Activated CD4-positive, alpha-beta memory T cell treated with anti-CD3 and anti-CD28 coated beads for 36 hours (primary cell): Measurements from ENCODE around the gene CUEDC1. TPM values are rescaled to one million over a fixed set of nuclear protein-coding genes. Genes with fewer than 3 reads are reported as not detected.

Source experiments
- CTCF ChIA-PET: fragments of 350-600 bp; sonication (Branson Sonifier 250); formaldehyde crosslinking; loops from one replicate; lab custom pipeline; 2021; ENCODE audit warnings: antibody characterized with exemption, inconsistent platforms; lab: Charles Lee
- POLR2A ChIA-PET: fragments of 350-600 bp; sonication (Branson Sonifier 250); formaldehyde crosslinking; loops from one replicate; lab custom pipeline; 2021; ENCODE audit warnings: antibody characterized with exemption; lab: Charles Lee
- DNase-seq: peaks from one replicate; pipeline ENCODE4 v3.0.0-alpha.2; 2020
- H3K27ac Mint-ChIP-seq: one replicate; pipeline ENCODE4 v1.8.0; 2021; ENCODE audit warnings: mixed read lengths
- H3K27me3 Mint-ChIP-seq: one replicate; pipeline ENCODE4 v1.8.0; 2021; ENCODE audit warnings: mixed read lengths
- H3K36me3 Mint-ChIP-seq: one replicate; pipeline ENCODE4 v1.8.0; 2021; ENCODE audit warnings: mixed read lengths
- H3K4me1 Mint-ChIP-seq: one replicate; pipeline ENCODE4 v1.8.0; 2021; ENCODE audit warnings: low read depth, mixed read lengths
- H3K4me3 Mint-ChIP-seq: one replicate; pipeline ENCODE4 v1.8.0; 2021; ENCODE audit warnings: mild to moderate bottlenecking, mixed read lengths
- H3K9me3 Mint-ChIP-seq: one replicate; pipeline ENCODE4 v1.8.0; 2021; ENCODE audit warnings: mixed read lengths
- intact Hi-C: fragments of 100-400 bp; cut with micrococcal nuclease; formaldehyde crosslinking; loops from one replicate; pipeline ENCODE4 v1.15.1; 2023
- total RNA-seq, 2 experiments: library from RNA; stranded (reverse); gene quantifications; one replicate each; pipeline ENCODE4 v1.2.3, GENCODE V29; 2021

The CUEDC1 gene
- total RNA-seq, 2 experiments from 2014 or later, result 0.29 to 0.36 TPM

- Mint-ChIP-seq H3K9me3 (peaks cover 4% of the 10 kb centered on the region), H3K36me3 (no peaks in the 10 kb centered on the region), H3K27ac (no peak overlapping the region), H3K4me1 (peaks cover 6% of the 10 kb centered on the region), H3K4me3 (no peak overlapping the region), H3K27me3 (peaks cover 5% of the 10 kb centered on the region)
- no peak for DNase-seq
- ChIA-PET CTCF (interaction anchor here (0.9 to 1.0 kb wide), 2 partner anchors 25 to 227 kb away, joined by 3 to 4 read pairs; no protein-coding TSS in a partner anchor), POLR2A (no interaction called here)
- intact Hi-C loops, result no loop called here
These were observed 69.9 kb downstream of the CUEDC1 start for GRCh38 chr17:57885148-57885915.

- peaks cover 8% of the 10 kb centered on the region for H3K27me3 Mint-ChIP-seq
- ChIA-PET POLR2A (no interaction called here), CTCF (interaction anchor here (1.0 kb wide), 1 partner anchor 13 kb away, joined by 3 read pairs; no protein-coding TSS in a partner anchor)
- no peak overlapping the region for H3K27ac Mint-ChIP-seq
- no peak for DNase-seq
- peaks cover 30% of the 10 kb centered on the region for H3K4me1 Mint-ChIP-seq
- intact Hi-C loops, result no loop called here
- peaks cover 4% of the 10 kb centered on the region for H3K9me3 Mint-ChIP-seq
- no peak overlapping the region for H3K4me3 Mint-ChIP-seq
- H3K36me3 Mint-ChIP-seq, result no peaks in the 10 kb centered on the region
These were observed 73.3 kb downstream of the CUEDC1 start for GRCh38 chr17:57881783-57882351.

- Mint-ChIP-seq H3K36me3 (no peaks in the 10 kb centered on the region), H3K9me3 (peaks cover 4% of the 10 kb centered on the region), H3K4me1 (peaks cover 30% of the 10 kb centered on the region), H3K27ac (no peak overlapping the region), H3K4me3 (no peak overlapping the region), H3K27me3 (peaks cover 8% of the 10 kb centered on the region)
- CTCF ChIA-PET, result no interaction called here
- intact Hi-C loops, result no loop called here
- POLR2A ChIA-PET, result no interaction called here
- no peak for DNase-seq
These were observed 74.1 kb downstream of the CUEDC1 start for GRCh38 chr17:57881143-57881542.

- H3K27me3 Mint-ChIP-seq, result peaks cover 13% of the 10 kb centered on the region
- DNase-seq, result peak; percentile 57
- H3K27ac Mint-ChIP-seq, result peak overlapping the region; percentile 35
- ChIA-PET POLR2A (interaction anchor here (1.3 kb wide), 1 partner anchor 107 kb away, joined by 4 read pairs; no protein-coding TSS in a partner anchor), CTCF (interaction anchor here (0.6 to 3.1 kb wide), 6 partner anchors 13 to 293 kb away, joined by 3 to 18 read pairs (median 3); no protein-coding TSS in a partner anchor)
- H3K4me1 Mint-ChIP-seq, result peaks cover 30% of the 10 kb centered on the region
- H3K4me3 Mint-ChIP-seq, result no peak overlapping the region
- H3K9me3 Mint-ChIP-seq, result peaks cover 4% of the 10 kb centered on the region
- intact Hi-C loops, result no loop called here
- H3K36me3 Mint-ChIP-seq, result no peaks in the 10 kb centered on the region
These were observed 75.1 kb downstream of the CUEDC1 start for GRCh38 chr17:57880086-57880456.

GRCh38 chr17:57879437-57880085 lies 75.7 kb downstream of the CUEDC1 start:
- Mint-ChIP-seq H3K4me1 (peaks cover 31% of the 10 kb centered on the region), H3K9me3 (peaks cover 4% of the 10 kb centered on the region), H3K27ac (peak overlapping the region; percentile 35), H3K4me3 (no peak overlapping the region), H3K27me3 (peaks cover 12% of the 10 kb centered on the region), H3K36me3 (no peaks in the 10 kb centered on the region)
- ChIA-PET CTCF (interaction anchor here (0.6 to 3.1 kb wide), 8 partner anchors 13 to 293 kb away, joined by 3 to 18 read pairs (median 3); no protein-coding TSS in a partner anchor), POLR2A (interaction anchor here (1.3 kb wide), 1 partner anchor 107 kb away, joined by 4 read pairs; no protein-coding TSS in a partner anchor)
- DNase-seq, result peak; percentile 21
- intact Hi-C loops, result loop anchor here (2.0 kb wide), 1 partner anchor 29 kb away; the partner anchor contains the start of gene MRPS23

- ChIA-PET POLR2A (interaction anchor here (1.7 kb wide), 1 partner anchor 17 kb away, joined by 5 read pairs; no protein-coding TSS in a partner anchor), CTCF (interaction anchor here (0.5 to 3.1 kb wide), 3 partner anchors 9 to 18 kb away, joined by 3 to 18 read pairs (median 15); no protein-coding TSS in a partner anchor)
- Mint-ChIP-seq H3K4me1 (peaks cover 37% of the 10 kb centered on the region), H3K27ac (no peak overlapping the region), H3K27me3 (peaks cover 21% of the 10 kb centered on the region), H3K4me3 (no peak overlapping the region), H3K36me3 (no peaks in the 10 kb centered on the region), H3K9me3 (peaks cover 4% of the 10 kb centered on the region)
- DNase-seq, result peak; percentile 44
- intact Hi-C loops, result loop anchor here (2.0 kb wide), 1 partner anchor 27 kb away; the partner anchor contains the start of gene MRPS23
These were observed 77.3 kb downstream of the CUEDC1 start for GRCh38 chr17:57877803-57878377.

GRCh38 chr17:57876866-57877237 lies 78.4 kb downstream of the CUEDC1 start:
- Mint-ChIP-seq H3K27ac (no peak overlapping the region), H3K4me3 (no peak overlapping the region), H3K9me3 (no peaks in the 10 kb centered on the region), H3K27me3 (peaks cover 25% of the 10 kb centered on the region), H3K36me3 (no peaks in the 10 kb centered on the region), H3K4me1 (peaks cover 37% of the 10 kb centered on the region)
- ChIA-PET POLR2A (no interaction called here), CTCF (interaction anchor here (1.0 kb wide), 1 partner anchor 122 kb away, joined by 3 read pairs; no protein-coding TSS in a partner anchor)
- no peak for DNase-seq
- intact Hi-C loops, result no loop called here

- Mint-ChIP-seq H3K27ac (no peak overlapping the region), H3K9me3 (no peaks in the 10 kb centered on the region)
- CTCF ChIA-PET, result interaction anchor here (1.0 to 1.8 kb wide), 2 partner anchors 119 to 123 kb away, joined by 3 to 6 read pairs; no protein-coding TSS in a partner anchor
These were observed 79.0 kb downstream of the CUEDC1 start for GRCh38 chr17:57876023-57876865.

GRCh38 chr17:57875290-57876022 lies 79.8 kb downstream of the CUEDC1 start:
- Mint-ChIP-seq H3K36me3 (no peaks in the 10 kb centered on the region), H3K27me3 (peaks cover 26% of the 10 kb centered on the region), H3K9me3 (no peaks in the 10 kb centered on the region), H3K27ac (no peak overlapping the region), H3K4me1 (peaks cover 32% of the 10 kb centered on the region), H3K4me3 (no peak overlapping the region)
- intact Hi-C loops, result no loop called here
- no peak for DNase-seq
- ChIA-PET CTCF (interaction anchor here (0.8 to 1.8 kb wide), 5 partner anchors 16 to 124 kb away, joined by 3 to 8 read pairs (median 4); no protein-coding TSS in a partner anchor), POLR2A (interaction anchor here (1.3 kb wide), 2 partner anchors 25 to 123 kb away, joined by 3 read pairs; no protein-coding TSS in a partner anchor)

More at GRCh38 chr17:57876023-57876865, 79.0 kb downstream of the CUEDC1 start:
- intact Hi-C loops, result no loop called here
- Mint-ChIP-seq H3K27me3 (peaks cover 26% of the 10 kb centered on the region), H3K36me3 (no peaks in the 10 kb centered on the region), H3K4me3 (no peak overlapping the region), H3K4me1 (peaks cover 37% of the 10 kb centered on the region)
- POLR2A ChIA-PET, result no interaction called here
- DNase-seq, result no peak
